Activated T-cell treated with anti-CD3 and anti-CD28 coated beads, Interleukin-2, amount 50 U/mL, for 48 hours (primary cell): ENCODE measurements around the gene NCR1.
"Not testable (repeated sequence)": the region's sequence is repeated elsewhere in the genome, so short reads cannot be mapped to it uniquely, and the experiment has no call there.

Experiments used
- DNase-seq, 2 experiments: peaks; one replicate each; pipeline ENCODE4 v3.0.0-alpha.2; 2020

Gene NCR1

DNA sequence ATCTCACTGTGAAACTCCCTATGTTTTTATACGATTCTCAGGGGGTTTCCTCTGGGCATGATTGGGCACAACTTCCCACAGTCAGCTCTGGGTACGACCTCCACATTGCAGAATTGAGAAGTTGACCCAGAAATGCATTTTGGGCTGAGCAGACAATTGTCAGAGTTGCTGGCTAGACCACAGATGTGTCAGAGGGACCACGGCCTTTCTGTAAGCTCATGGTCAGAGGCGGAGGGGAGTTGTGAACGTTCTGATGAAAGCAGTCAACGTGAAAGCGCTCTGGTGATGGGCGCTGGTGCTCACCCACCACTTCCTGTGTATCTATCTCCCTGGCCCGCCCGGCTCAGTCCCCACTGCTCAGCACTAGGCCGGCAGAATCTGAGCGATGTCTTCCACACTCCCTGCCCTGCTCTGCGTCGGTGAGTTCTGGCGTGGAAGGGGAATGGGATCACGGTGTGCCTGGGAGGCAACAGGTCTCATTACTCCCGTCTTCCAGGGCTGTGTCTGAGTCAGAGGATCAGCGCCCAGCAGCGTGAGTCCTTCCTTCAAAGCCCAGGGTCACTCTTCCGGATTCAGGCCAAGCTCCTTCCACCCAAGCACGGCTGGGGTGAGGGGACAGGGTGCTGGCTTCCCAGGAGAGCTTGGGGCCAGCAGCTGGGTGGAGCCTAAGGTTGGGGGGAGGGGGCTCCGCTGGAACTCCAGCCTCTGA lies at the start of gene NCR1:
NCR1 (plus strand) TSS at position 346 of the 709 bp plus-strand sequence; CDS start at position 386, 40 bp downstream.
- peak in 1 of 2 experiments; percentile 25 for DNase-seq

DNA sequence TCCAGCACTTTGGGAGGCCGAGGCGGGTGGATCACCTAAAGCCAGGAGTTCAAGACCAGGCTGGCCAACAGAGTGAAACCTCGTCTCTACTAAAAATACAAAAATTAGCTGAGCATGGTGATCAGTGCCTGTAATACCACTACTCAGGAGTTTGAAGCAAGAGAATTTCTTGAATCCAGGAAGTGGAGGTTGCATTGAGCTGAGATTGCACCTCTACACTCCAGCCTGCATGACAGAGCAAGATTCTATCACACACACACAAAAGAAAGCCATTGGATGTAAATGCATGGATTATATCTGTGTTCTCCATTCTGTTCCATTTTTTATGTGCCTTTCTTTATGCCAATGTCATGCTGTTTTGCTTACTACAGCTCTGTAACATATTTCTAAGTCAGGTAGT lies 47.5 kb upstream of the NCR1 start:
- DNase-seq = not testable (repeated sequence)

GRCh38 chr19:54859421-54859820 lies 46.5 kb upstream of the NCR1 start:
- DNase-seq = not testable (repeated sequence)

GRCh38 chr19:54863459-54863858 lies 42.5 kb upstream of the NCR1 start:
- not testable (repeated sequence) for DNase-seq

DNA sequence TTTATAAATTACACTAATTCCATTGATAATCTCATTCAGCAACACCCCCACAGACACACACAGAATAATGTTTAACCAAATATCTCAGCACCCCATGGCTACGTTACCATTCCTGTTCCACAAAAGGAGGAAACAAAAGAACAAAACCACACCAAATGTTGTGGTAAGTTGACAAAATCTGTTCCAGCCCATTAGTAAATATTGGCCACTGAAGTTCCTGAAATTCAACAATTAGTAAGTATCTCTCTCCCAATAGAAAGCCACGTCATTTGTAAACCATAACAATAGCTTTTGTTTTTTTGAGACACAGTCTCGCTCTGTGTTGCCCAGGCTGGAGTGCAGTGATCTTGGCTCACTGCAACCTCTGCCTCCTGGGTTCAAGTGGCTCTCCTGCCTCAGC lies 34.3 kb upstream of the NCR1 start:
- no peak for DNase-seq

- DNase-seq = no peak
Measured at GRCh38 chr19:54873990-54874389, 32.0 kb upstream of the NCR1 start, which contains the start of gene FCAR. FCAR (plus strand) TSS chr19:54874235; CDS start chr19:54874290, 55 bp downstream.

DNA sequence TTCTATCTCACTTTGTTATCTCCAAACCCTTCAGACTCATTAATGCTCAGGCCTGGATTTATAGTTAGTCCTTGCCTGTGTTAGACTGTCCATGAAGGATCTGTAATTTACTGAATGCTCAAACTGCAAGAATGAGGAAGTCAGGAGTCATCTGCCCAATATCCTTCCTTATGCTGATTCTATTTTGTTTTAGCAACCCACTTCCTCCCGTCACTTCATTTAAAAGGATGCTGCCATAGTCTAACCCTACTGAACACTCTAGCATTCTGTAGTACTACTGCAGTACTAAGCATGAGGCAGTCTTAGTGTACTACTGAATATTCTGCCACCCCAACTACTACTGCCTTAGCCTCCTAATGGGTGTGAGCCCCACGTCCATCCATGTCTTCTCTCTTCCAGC lies 30.4 kb upstream of the NCR1 start:
- DNase-seq = no peak

DNA sequence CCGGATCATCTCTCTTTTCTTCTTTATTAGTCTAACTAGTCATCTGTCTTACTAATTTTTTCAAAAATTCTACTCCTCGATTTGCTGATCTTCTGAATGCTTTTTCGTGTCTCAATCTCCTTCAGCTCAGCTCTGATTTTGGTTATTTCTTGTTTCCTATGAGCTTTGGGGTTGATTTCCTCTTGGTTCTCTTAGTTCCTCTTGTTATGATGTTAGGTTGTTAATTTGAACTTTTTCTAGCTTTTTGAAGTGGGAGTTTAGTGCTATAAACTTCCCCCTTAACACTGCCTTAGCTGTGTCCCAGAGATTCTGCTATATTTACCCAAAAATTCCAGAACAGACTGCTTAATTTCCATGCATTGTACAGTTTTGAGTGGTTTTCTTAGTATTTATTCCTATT lies 28.5 kb upstream of the NCR1 start:
- no peak for DNase-seq

GRCh38 chr19:54881884-54882283 lies 24.1 kb upstream of the NCR1 start:
- no peak for DNase-seq

DNA sequence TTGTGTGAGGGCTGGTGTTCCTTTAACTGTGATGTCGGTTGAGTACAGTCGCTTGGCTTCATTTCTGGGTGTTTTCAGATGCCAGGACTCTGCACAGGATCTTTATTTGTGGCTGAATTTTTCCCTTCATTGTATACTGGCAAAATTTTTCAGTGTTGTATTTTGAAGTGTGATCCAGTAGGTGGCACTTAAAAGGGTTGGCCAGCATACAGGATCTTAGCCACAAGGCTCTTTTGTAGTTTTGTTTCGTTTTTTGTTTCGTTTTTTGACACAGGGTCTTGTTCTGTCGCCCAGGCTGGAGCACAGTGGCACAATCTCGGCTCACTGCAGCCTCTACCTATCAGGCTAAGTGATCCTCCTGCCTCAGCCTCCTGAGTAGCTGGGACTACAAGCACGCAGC lies 23.2 kb upstream of the NCR1 start:
- no peak for DNase-seq

DNA sequence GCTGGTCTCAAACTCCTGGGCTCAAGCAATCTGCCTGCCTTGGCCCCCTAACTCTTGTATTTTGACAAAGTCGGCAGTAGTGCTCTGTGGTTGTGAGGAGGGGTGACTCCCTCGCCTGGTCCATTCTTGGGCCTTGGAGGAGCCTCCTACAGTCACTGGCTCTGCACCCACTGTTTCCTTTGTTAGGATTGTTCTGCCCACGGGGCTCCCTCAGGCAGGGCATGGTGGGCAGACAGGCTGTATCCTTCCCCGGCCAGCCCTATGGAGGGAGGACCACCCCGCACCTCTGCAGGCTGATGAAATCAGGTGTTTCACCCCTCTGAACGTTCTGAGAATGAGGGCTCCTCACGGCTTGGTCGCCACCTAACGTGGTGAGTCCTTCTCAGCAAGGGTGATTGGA lies 22.7 kb upstream of the NCR1 start:
- DNase-seq = no peak

DNA sequence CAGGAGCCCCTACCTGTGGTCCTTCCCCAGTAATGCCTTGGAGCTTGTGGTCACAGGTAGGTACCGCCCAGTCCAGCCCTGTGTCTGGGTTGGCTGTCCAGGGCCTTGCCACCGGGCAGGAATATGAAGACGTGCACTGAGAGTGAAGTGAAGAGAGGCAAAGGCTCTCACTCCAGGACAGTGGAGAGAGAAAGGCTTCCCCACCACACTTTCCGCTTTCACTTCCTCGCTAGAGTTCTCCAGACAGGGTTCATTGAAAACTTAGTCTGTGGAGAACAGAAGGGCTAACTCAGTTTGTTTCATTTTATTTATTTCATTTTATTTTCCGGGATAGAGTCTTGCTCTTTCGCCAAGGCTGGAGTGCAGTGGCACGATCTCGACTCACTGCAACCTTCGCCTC lies 17.7 kb upstream of the NCR1 start:
- no peak for DNase-seq

DNA sequence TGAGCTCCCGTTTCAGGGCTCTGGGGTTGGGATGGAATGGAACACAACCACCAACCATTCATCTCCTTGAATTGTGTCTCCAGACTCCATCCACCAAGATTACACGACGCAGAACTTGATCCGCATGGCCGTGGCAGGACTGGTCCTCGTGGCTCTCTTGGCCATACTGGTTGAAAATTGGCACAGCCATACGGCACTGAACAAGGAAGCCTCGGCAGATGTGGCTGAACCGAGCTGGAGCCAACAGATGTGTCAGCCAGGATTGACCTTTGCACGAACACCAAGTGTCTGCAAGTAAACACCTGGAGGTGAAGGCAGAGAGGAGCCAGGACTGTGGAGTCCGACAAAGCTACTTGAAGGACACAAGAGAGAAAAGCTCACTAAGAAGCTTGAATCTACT lies 16.4 kb upstream of the NCR1 start:
- no peak for DNase-seq

DNA sequence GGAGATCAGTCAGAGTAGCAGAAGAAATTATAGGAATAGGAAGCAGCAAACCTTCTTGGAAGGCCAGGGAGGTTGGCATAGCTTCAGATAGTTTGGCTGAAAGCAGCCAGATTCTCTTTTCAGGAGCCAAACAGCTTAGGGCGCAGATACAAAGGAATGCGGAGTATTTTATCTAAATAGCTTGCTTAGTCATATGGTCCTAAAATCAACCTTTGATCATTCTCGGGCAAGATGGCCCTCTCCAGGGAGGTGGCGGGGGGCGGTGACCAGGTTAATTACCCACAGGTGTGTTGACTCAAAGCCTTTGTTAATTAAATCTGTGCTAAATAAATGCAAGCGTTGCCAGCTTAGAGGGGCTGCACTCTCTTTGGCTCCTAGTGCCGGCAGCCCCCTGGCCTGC lies 12.5 kb upstream of the NCR1 start:
- no peak for DNase-seq

DNA sequence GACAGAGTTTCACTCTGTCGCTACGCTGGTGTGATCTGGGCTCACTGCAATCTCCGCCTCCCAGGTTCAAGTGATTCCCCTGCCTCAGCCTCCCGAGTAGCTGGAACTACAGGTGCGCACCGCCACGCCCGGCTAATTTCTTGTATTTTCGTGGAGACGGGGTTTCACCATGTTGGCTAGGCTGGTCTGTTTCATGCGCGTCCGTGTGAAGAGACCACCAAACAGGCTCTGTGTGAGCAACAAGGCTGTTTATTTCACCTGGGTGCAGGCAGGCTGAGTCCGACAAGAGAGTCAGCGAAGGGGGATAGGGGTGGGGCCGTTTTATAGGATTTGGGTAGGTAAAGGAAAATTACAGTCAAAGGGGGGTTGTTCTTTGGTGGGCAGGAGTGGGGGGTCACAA lies 11.8 kb upstream of the NCR1 start:
- not testable (repeated sequence) for DNase-seq

GRCh38 chr19:54896036-54896435 lies 9.9 kb upstream of the NCR1 start:
- DNase-seq = no peak

DNA sequence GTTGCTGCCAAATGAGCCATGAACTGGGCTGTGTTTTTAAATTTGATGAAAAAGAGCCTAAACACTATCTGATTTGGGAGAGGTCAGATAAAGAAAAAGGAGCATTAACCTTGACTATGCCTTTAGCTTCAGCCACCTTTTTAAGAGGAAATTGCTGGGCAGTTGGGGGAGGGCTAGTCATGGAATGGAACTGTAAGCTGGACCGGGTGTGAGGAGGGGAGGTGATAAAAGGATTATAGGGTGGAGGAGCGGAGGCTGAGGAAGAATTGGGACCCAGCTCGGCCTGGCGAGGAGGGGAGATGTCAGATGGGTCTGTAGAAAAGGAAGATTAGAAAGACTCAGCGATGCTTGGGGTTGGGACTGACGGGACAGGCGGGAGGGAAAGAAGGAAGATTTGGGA lies 7.3 kb upstream of the NCR1 start:
- DNase-seq = not testable (repeated sequence)

GRCh38 chr19:54899646-54900045 lies 6.3 kb upstream of the NCR1 start:
- not testable (repeated sequence) for DNase-seq

DNA sequence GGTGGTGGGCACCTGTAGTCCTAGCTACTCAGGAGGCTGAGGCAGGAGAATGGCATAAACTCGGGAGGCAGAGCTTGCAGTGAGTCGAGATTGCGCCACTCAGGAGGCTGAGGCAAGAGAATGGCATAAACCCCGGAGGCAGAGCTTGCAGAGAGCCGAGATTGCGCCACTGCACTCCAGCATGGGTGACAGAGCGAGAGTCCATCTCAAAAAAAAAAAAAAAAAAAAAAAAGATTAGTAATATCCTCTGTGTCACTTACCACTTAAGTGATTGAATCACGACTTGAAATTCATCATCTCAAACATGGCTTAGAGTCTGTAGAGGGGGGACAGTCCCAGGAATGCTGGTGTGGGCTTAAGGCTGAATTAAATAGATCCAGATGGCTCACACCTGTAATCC lies 4.8 kb upstream of the NCR1 start:
- DNase-seq = not testable (repeated sequence)

GRCh38 chr19:54902061-54902460 lies 3.9 kb upstream of the NCR1 start:
- no peak for DNase-seq

- DNase-seq = no peak
Measured at GRCh38 chr19:54903303-54903702, 2.6 kb upstream of the NCR1 start.

- not testable (repeated sequence) for DNase-seq
Measured at GRCh38 chr19:54904261-54904660, 1.7 kb upstream of the NCR1 start.

- no peak for DNase-seq
Measured at GRCh38 chr19:54905421-54905802, 536 bp upstream of the NCR1 start.

GRCh38 chr19:54906819-54907218 lies 871 bp downstream of the NCR1 start:
- DNase-seq = no peak

GRCh38 chr19:54907899-54908298 lies 2.0 kb downstream of the NCR1 start:
- DNase-seq = not testable (repeated sequence)
